HEK293 (cell line): ENCODE measurements around the gene LUC7L.

Source experiments
- CTCF ChIP-seq: fragments of 450-650 bp; formaldehyde crosslinking; IDR thresholded peaks from 2 replicates; pipeline ENCODE4 v1.5.1; 2016; ENCODE audit warnings: missing biosample characterization, missing genetic modification characterization
- HOXC10 ChIP-seq: sonication (generic); formaldehyde crosslinking; IDR thresholded peaks from 2 replicates; pipeline ENCODE4 v1.8.1; 2023; ENCODE audit warnings: mild to moderate bottlenecking, missing genetic modification reagents
- MZF1 ChIP-seq: fragments of 450-650 bp; formaldehyde crosslinking; IDR thresholded peaks from 2 replicates; pipeline ENCODE4 v1.5.1; 2017; ENCODE audit warnings: missing biosample characterization, missing genetic modification characterization, borderline replicate concordance
- PBX3 ChIP-seq: sonication (generic); formaldehyde crosslinking; IDR thresholded peaks from 2 replicates; pipeline ENCODE4 v1.8.1; 2022; ENCODE audit warnings: mild to moderate bottlenecking, moderate library complexity, missing genetic modification reagents
- ZNF10 ChIP-seq: fragments of 450-650 bp; formaldehyde crosslinking; IDR thresholded peaks from 2 replicates; pipeline ENCODE4 v1.5.1; 2017; ENCODE audit warnings: missing biosample characterization, missing genetic modification characterization
- ZNF274 ChIP-seq, 2 experiments: fragments of 200-500 bp in 1 of 2; fragments of 450-650 bp in 1 of 2; sonication (Bioruptor generic) in 1 of 2; formaldehyde crosslinking in 1 of 2; IDR thresholded peaks; 2 replicates each; pipeline versions ENCODE4 v1.5.1 to v1.6.1; 2014 to 2016; ENCODE audit warnings: borderline replicate concordance in 1 of 2, inconsistent platforms in 1 of 2, low read length in 1 of 2, missing biosample characterization in 1 of 2, missing genetic modification characterization in 1 of 2
- ZNF585B ChIP-seq: fragments of 450-650 bp; formaldehyde crosslinking; IDR thresholded peaks from 2 replicates; pipeline ENCODE4 v1.5.1; 2016; ENCODE audit warnings: missing biosample characterization, missing genetic modification characterization
- ZNF645 ChIP-seq: fragments of 450-650 bp; formaldehyde crosslinking; IDR thresholded peaks from 2 replicates; pipeline ENCODE4; 2016; ENCODE audit warnings: missing biosample characterization, missing genetic modification characterization
- ZNF677 ChIP-seq: fragments of 450-650 bp; IDR thresholded peaks from 2 replicates; pipeline ENCODE4 v1.5.0; 2018; ENCODE audit warnings: missing biosample characterization, mild to moderate bottlenecking, missing genetic modification characterization, moderate library complexity
- ZNF76 ChIP-seq: fragments of 450-650 bp; formaldehyde crosslinking; IDR thresholded peaks from 2 replicates; pipeline ENCODE4; 2016; ENCODE audit warnings: low read depth, missing biosample characterization, missing genetic modification characterization, borderline replicate concordance
- ZNF776 ChIP-seq: fragments of 450-650 bp; formaldehyde crosslinking; IDR thresholded peaks from 2 replicates; pipeline ENCODE4 v1.5.0; 2017; ENCODE audit warnings: missing biosample characterization, missing genetic modification characterization, borderline replicate concordance

- no peak for TF ChIP-seq ZNF274 (IDR thresholded peaks at IDR 0.05; ENCODE audit: low read length)
- no peak for TF ChIP-seq ZNF274 (tag by site-specific recombination; IDR thresholded peaks at IDR 0.05; ENCODE audit: borderline replicate concordance)
- TF ChIP-seq ZNF10 (tag by site-specific recombination), result no peak
- TF ChIP-seq CTCF, result no peak
- TF ChIP-seq PBX3 (CRISPR knock-in tag), result no peak
- no peak for TF ChIP-seq ZNF585B (tag by site-specific recombination)
- no peak for TF ChIP-seq ZNF645 (tag by site-specific recombination)
- no peak for TF ChIP-seq ZNF776
- no peak for TF ChIP-seq ZNF76
- TF ChIP-seq ZNF677 (tag by site-specific recombination), result no peak
- no peak for TF ChIP-seq HOXC10
- TF ChIP-seq MZF1 (tag by site-specific recombination), result no peak
Observed at GRCh38 chr16:239948-240277, 10.7 kb upstream of the LUC7L start.
